HG02885 (cell line): ENCODE data around the gene GTF3C4.

Source experiments
- ATAC-seq: cut with Tn5 transposase; IDR thresholded peaks from one replicate; pipeline ENCODE4 v1.9.1; 2021; ENCODE audit warnings: mild to moderate bottlenecking; ENCODE audit not compliant: unreplicated experiment, poor library complexity

Gene GTF3C4, protein sequence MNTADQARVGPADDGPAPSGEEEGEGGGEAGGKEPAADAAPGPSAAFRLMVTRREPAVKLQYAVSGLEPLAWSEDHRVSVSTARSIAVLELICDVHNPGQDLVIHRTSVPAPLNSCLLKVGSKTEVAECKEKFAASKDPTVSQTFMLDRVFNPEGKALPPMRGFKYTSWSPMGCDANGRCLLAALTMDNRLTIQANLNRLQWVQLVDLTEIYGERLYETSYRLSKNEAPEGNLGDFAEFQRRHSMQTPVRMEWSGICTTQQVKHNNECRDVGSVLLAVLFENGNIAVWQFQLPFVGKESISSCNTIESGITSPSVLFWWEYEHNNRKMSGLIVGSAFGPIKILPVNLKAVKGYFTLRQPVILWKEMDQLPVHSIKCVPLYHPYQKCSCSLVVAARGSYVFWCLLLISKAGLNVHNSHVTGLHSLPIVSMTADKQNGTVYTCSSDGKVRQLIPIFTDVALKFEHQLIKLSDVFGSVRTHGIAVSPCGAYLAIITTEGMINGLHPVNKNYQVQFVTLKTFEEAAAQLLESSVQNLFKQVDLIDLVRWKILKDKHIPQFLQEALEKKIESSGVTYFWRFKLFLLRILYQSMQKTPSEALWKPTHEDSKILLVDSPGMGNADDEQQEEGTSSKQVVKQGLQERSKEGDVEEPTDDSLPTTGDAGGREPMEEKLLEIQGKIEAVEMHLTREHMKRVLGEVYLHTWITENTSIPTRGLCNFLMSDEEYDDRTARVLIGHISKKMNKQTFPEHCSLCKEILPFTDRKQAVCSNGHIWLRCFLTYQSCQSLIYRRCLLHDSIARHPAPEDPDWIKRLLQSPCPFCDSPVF

GRCh38 chr9:132670457-132671391 lies at the start of gene GTF3C4:
Gene GTF3C4 (plus strand): TSS chr9:132670464. CDS start chr9:132670599, 135 bp downstream.
- peak; percentile 16 for ATAC-seq

GRCh38 chr9:132622159-132622558 lies 48.1 kb upstream of the GTF3C4 start:
- ATAC-seq: no peak

DNA sequence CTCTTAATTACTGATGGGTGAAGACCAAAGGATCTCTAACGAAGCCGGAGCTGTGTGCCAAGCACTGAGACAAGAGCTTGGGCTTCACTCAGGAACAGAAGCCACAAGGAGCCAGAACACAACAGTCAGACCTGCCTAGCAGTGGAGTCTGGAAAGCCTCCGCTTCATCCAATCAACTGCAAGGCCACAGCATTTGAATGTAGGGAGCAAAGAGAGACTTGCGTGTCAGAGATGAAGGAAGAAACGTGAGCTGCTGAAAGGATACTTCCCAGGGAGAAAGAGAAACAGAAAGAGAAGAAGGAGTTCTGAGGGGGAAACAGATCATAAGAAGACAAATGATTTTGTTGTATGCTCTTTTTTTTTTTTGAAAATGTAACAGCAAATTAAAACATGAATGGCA lies 44.0 kb upstream of the GTF3C4 start:
- no peak for ATAC-seq

- no peak for ATAC-seq
These were observed 43.2 kb upstream of the GTF3C4 start for GRCh38 chr9:132627106-132627505.

GRCh38 chr9:132627594-132627993 lies 42.7 kb upstream of the GTF3C4 start:
- ATAC-seq: no peak

DNA sequence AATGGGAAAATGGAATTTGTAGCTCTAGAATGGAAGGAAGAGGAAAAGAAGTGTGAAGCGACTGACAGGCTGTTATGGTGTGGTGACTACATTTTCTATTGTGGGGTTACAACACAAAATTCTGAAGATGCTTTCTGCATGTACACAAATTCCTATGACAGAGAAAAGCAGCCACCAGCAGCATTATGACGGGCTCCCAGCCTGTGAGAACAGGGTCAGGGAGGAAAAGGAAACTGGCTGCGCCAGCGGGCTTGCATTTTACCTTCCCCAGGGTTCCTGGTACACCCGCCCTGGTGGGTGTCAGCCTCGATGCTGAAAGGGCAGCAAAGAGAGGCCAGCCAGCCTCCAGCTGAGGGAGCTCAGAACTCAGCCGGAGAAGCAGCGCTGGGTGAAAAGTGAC lies 41.5 kb upstream of the GTF3C4 start:
- no peak for ATAC-seq

- no peak for ATAC-seq
These were observed 40.1 kb upstream of the GTF3C4 start for GRCh38 chr9:132630116-132630515.

GRCh38 chr9:132630811-132631210 lies 39.5 kb upstream of the GTF3C4 start:
- no peak for ATAC-seq

DNA sequence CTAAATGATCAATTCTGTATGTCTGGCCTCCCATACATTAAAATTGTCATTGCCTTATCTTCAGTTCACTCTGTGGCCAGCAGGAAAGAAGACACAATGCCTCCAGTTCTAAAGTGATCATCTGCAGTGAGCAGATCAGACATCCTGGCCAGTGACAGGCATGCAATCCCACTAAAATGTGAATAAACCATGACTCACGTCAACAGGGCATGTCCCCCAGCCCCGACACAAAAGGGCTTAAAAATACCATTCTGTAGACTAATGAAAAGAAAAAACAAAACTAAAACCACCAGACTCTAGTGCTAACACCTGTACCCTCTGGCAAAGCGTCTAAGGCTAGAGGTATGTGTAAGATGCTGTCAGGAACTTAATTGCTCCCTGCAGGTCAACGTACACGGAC lies 39.0 kb upstream of the GTF3C4 start:
- no peak for ATAC-seq

DNA sequence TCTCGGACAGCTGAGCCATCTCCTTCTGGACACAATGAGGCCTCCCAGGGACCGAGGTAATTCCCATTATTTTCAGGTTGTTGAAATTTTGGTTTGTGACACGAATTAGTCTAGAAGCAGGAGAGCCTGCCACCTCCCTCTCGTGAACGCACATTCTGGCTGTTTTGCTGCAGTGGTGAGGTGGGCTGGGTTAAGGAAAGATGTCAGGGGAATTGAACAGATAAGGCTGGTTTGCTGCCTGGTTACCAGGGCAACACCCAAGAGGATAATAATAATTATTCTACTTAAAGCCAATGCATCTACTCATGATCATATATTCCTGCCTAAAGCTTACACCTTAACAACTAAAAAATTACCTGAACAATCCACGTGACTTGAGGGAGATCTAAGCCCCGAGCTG lies 38.6 kb upstream of the GTF3C4 start:
- ATAC-seq: no peak

GRCh38 chr9:132632413-132633129 lies 37.7 kb upstream of the GTF3C4 start:
- ATAC-seq: no peak

DNA sequence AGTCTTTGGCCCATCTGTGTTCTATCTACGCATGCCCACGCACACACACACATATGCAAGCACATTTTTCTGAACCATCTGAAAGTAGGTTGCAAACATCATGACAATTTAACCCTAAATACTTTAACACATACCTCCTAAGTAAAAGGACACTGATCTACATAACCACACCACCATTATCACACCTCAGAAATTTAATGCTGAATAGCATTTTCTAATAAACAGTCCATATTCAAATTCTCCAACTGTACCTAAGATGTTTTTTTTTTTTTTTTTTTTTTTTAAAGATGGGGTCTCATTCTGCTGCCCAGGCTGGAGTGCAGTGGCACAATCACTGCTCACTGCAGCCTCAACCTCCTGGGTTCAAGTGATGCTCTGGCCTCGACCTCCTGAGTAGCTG lies 35.9 kb upstream of the GTF3C4 start:
- no peak for ATAC-seq

DNA sequence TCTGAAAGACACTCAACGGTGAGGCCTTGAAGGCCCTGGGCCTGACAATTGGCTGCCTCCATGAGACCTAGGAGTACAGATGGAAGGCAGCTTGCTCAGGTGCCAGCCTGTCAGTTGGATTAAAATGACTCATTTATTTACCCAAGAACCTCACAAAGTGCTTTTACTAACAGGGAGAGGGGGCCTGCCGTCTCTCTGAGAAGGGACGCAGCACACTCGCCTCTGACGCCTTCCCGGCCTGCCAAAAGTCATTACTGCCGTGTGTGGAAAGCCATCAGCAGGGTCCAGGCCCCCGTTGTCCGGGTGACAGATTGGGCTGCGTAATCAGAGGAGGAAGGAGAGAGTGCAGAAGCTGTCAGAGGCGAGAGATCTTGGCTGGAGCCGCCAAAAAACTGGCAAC lies 32.9 kb upstream of the GTF3C4 start:
- no peak for ATAC-seq

GRCh38 chr9:132637801-132638200 lies 32.5 kb upstream of the GTF3C4 start:
- ATAC-seq: no peak

- no peak for ATAC-seq
These were observed 32.0 kb upstream of the GTF3C4 start for GRCh38 chr9:132638240-132638639.

GRCh38 chr9:132639322-132639721 lies 30.9 kb upstream of the GTF3C4 start:
- no peak for ATAC-seq

DNA sequence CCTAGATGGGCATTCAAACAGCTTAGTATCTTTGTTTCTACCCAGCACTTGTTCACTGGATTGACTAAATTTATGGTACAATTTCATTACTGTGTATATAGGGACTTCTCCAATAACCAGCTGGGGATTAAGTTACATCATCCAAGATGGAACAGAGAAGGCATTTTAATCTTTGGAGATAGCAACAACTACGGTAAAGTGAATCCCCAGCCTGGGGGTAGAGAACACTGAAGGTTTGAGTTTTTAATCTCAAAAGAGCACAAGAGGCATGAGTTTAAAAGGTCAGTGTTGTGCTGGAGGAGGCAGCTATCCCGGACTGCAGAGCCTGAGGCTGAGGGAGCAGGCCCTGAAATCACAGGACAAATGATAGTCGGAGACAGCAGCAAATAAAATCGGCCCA lies 29.0 kb upstream of the GTF3C4 start:
- no peak for ATAC-seq

- ATAC-seq: no peak
These were observed 26.0 kb upstream of the GTF3C4 start for GRCh38 chr9:132644251-132644650.

DNA sequence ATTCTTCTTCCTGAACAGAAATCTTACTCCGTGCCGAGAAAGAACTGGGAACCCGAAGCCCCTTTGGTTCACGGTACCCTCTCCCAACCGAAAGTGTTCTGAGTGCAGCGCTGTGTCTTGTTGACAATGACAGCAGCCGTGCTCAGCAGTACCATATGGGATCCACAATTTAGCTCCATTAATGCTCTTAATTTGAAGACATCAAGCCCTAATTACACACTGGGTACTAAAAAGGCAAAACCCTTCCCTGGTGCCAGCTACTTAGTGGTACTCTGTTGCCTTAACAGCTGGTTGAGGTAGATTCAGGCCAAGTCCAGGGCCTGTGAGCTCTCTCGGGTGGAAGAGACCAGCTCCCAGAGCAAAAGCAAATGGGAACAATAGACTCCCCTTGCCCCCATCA lies 25.0 kb upstream of the GTF3C4 start:
- ATAC-seq: no peak

- ATAC-seq: no peak
These were observed 24.6 kb upstream of the GTF3C4 start for GRCh38 chr9:132645711-132646110.
